Measurements from ENCODE around the gene PDCD11.
"Not testable (repeated sequence)": the region's sequence is repeated elsewhere in the genome, so short reads cannot be mapped to it uniquely, and the experiment has no call there.

PDCD11 gene, protein sequence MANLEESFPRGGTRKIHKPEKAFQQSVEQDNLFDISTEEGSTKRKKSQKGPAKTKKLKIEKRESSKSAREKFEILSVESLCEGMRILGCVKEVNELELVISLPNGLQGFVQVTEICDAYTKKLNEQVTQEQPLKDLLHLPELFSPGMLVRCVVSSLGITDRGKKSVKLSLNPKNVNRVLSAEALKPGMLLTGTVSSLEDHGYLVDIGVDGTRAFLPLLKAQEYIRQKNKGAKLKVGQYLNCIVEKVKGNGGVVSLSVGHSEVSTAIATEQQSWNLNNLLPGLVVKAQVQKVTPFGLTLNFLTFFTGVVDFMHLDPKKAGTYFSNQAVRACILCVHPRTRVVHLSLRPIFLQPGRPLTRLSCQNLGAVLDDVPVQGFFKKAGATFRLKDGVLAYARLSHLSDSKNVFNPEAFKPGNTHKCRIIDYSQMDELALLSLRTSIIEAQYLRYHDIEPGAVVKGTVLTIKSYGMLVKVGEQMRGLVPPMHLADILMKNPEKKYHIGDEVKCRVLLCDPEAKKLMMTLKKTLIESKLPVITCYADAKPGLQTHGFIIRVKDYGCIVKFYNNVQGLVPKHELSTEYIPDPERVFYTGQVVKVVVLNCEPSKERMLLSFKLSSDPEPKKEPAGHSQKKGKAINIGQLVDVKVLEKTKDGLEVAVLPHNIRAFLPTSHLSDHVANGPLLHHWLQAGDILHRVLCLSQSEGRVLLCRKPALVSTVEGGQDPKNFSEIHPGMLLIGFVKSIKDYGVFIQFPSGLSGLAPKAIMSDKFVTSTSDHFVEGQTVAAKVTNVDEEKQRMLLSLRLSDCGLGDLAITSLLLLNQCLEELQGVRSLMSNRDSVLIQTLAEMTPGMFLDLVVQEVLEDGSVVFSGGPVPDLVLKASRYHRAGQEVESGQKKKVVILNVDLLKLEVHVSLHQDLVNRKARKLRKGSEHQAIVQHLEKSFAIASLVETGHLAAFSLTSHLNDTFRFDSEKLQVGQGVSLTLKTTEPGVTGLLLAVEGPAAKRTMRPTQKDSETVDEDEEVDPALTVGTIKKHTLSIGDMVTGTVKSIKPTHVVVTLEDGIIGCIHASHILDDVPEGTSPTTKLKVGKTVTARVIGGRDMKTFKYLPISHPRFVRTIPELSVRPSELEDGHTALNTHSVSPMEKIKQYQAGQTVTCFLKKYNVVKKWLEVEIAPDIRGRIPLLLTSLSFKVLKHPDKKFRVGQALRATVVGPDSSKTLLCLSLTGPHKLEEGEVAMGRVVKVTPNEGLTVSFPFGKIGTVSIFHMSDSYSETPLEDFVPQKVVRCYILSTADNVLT (N-terminal part only)

DNA sequence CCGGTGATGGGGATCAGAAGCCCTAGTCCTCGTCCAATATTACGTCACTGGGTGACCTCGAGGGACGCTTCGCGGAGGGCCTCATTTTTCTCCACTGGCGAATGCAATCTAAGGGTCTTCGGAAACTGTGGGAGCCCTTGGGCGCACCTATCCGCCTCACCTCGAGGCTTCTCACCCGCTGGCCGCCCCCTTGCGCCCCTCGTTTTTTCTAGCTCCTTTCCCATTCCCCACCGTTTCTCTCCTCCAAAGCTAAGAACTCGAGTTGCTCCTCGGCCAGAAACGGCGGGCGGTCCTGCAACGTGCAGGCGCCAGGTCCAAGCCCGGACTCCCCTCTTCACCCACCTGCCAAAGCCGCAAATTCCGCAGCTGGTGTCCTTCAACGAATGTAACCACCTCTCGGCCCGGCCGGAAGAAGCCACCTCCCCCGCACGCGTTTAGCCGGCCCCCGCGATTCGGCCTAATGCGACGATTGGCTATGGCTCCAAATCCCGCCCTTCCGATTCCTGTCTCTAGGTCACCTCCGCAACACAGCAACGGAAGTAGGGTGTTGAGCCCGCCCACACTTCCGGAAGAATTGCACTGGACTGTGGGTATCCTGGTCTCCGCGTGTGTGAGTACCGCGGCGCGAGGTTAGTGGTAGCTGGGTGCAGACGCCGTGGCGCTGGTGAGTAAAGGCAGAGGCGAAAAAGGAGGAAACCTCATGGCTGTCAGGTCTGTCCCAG lies at the start of gene PDCD11, which contains the start of gene ATP5MK:
Gene PDCD11 (plus strand): TSS at position 560 of the 722 bp plus-strand sequence. CDS start 1,801 bp downstream, outside the sequence.
Gene ATP5MK (minus strand): TSS at position 409 of the 722 bp plus-strand sequence. CDS start 4,018 bp downstream, outside the sequence.
- DNase-seq (ENCODE audit: low read depth) = peak; percentile 86

GRCh38 chr10:103350175-103350516 lies 46.3 kb upstream of the PDCD11 start:
- no peak for DNase-seq (ENCODE audit: low read depth)

DNA sequence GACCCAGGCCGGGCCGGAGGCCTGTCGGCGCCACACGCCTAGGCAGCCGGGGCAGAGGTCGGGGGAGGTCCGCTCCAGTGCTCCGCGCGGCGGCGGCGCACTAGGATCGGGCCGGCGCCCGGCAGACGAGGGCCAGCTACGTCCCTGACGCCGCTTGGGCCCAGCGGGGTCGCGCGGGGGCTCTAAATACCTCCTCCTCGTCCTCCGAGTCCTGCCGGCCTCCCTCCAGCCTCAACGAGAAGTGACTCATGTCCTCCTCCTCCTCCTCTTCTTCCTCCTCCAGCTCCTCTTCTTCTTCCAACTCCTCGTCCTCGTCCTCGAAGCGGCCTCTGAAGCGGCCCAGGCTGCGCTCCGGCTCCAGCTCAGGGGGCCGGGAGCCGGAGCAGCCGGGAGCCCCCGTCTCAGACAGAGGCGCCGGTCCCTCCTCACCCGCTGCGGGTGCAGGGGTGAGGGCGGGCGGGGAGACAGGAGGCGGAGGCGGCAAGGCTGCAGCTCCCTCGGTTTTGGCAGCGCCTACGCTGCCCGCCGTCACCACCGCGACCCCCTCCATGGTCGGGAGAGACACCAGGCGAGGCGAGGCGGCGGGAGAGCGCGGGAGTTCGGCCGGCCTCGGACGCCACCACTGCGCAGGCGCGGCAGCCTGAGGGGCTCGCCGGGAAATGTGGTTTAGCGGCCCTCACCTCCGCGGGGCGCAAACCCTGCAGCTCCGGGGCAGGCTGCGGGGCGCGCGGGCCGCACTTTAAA lies 45.7 kb upstream of the PDCD11 start, which contains the start of gene PCGF6:
Gene PCGF6 (minus strand): TSS at position 624 of the 744 bp plus-strand sequence. CDS start 74 bp downstream, at position 550.
- DNase-seq (ENCODE audit: low read depth) = peak; percentile 62

GRCh38 chr10:103353281-103353680 lies 43.1 kb upstream of the PDCD11 start:
- DNase-seq (ENCODE audit: low read depth) = no peak

DNA sequence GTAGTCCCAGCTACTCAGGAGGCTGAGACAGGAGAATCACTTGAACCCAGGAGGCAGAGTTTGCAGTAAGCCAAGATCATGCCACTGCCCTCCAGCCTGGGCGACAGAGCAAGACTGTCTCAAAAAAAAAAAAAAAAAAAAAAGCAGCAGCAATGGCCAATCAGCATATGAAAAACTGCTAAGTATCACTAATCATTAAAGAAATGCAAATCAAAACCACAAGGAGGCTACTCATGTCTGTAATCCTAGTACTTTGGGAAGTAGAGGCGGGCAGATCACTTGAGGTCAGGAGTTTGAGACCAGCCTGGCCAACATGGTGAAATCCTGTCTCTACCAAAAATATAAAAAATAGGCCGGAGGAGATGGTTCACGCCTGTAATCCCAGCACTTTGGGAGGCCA lies 41.9 kb upstream of the PDCD11 start:
- DNase-seq (ENCODE audit: low read depth) = not testable (repeated sequence)

- no peak for DNase-seq (ENCODE audit: low read depth)
Observed at GRCh38 chr10:103355906-103356599, 40.4 kb upstream of the PDCD11 start.

DNA sequence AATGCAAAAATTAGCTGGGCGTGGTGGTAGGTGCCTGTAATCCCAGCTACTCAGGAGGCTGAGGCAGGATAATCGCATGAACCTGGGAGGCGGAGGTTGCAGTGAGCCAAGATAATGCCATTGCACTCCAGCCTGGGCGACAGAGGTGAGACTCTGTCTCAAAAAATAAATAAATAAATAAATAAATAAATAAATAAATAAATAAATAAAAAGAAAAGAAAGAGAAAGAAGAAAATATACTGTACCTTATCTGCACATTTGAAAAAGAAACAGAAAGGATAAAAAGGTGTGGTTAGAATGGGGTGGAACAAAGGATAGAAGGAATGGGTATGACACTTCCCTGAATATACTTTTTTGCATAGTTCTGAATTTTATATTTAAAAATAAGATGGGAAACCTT lies 36.9 kb upstream of the PDCD11 start:
- DNase-seq (ENCODE audit: low read depth) = not testable (repeated sequence)

- DNase-seq (ENCODE audit: low read depth) = not testable (repeated sequence)
Observed at GRCh38 chr10:103360791-103361190, 35.6 kb upstream of the PDCD11 start.

- DNase-seq (ENCODE audit: low read depth) = no peak
Observed at GRCh38 chr10:103367379-103367781, 29.0 kb upstream of the PDCD11 start.

GRCh38 chr10:103367782-103368518 lies 28.5 kb upstream of the PDCD11 start, which contains the start of gene TAF5:
TSS of gene TAF5 (plus strand) at chr10:103367976. CDS start at chr10:103367990, 14 bp downstream.
- DNase-seq (ENCODE audit: low read depth) = peak; percentile 79

GRCh38 chr10:103373544-103373943 lies 22.9 kb upstream of the PDCD11 start:
- DNase-seq (ENCODE audit: low read depth) = no peak

DNA sequence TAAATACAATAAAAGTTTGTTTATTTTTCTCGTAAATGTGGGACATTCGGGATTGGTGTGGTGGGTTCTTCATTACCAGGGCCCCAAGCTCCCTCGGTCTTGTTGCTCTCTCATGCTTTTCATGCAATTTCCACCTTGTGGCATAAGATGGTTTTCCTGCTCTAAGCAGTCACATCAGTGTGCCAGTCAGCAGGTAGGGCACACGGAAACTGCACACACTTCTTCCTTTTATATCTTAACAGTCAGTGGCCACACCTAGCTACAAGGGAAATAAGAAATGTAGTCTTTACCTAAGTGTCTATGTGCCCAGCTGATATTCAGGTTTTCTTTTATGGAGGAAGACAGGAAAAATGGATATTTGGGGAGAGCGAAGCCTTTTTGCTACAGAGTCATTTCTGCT lies 22.2 kb upstream of the PDCD11 start:
- DNase-seq (ENCODE audit: low read depth) = no peak

DNA sequence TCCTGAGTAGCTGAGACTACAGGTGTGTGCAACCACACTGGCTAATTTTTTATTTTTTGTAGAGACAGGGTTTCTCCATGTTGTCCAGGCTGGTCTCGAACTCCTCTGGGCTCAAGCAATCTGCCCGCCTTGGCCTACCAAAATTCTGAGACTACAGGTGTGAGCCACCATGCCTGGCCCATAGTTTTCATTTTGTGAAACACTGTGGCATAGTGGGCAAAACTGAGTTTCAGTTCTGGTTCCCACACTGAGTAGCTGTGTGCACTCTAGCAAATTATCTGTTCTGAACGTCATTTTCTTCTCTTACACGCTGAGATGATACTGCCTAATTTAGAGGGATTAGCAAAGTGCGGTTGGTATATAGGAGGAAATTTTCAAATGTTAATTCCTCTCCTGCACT lies 13.7 kb upstream of the PDCD11 start:
- DNase-seq (ENCODE audit: low read depth) = no peak

- DNase-seq (ENCODE audit: low read depth) = no peak
Observed at GRCh38 chr10:103394180-103394579, 2.2 kb upstream of the PDCD11 start.

DNA sequence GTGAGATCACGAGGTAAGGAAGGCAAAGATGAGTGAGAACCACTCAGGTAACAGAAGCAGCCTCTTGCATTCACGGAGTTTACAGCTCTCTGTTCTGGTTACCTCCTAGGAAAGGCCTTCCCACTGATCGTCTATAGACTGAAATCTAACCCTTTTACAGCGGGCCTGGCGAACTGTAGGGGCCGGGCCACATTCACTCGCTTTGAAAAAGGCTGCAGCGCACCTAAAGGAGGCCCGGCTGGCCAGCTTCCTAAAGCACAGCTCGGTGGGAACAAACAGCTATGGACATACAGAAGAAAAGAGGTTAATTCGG lies 716 bp upstream of the PDCD11 start:
- no peak for DNase-seq (ENCODE audit: low read depth)

DNA sequence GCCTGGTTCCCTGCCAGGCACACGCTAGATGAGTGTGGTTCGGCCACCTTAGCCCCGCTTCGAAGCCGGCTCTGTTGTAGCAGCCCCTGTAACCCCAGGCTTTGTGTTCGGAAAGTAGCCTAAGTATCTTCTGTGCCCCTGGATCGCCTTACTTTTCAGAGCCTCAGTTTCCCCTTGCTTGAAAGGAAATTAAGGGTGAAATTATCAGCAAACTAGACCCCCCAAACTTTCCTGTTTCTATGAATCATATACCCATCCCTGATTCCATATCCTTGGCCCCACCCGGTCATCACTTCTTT lies 312 bp downstream of the PDCD11 start:
- no peak for DNase-seq (ENCODE audit: low read depth)

DNA sequence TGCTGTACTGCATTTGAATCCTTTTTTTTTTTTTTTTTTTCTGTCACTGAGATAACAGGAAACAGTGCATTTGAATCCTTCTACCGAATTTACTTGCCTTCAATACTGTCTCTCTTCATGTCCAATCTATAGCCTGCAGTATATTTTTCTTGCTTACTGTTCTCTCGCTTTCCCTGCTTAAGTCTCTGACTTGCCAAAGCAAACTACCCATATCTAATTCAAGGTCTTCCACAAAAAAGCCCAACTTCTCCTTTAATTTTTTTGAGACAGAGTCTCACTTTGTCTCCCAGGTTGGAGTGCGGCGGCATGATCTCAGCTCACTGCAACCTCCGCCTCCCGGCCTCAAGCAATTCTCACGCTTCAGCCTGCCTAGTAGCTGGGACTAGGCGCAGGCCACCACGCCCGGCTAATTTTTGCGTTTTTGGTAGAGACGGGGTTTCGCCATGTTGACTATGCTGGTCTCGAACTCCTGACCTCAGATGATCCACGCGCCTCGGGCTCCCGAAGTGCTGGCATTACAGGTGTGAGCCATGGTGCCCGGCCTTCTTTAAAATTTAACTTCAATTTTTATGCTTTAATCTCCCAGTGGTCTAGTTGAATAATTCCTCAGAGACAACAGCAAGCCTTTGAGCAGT lies 882 bp downstream of the PDCD11 start:
- no peak for DNase-seq (ENCODE audit: low read depth)

DNA sequence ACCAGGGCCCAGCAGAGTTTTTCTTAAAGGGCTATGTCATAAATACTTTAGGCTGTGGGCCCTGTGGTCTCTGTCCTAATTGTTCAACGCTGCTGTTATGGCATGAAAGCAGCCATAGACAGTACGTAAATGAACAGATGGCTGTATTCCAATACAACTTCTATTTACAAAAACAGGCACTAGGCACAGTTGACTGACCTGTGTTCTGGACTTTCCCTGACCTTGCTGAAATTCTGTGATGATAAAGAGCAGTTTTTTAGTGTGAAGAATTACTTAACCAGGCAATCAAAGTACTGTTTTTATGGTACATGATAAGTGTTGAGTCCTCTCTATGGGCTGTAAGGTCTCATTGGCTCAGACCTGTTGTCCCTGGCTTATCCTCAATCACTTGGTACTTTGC lies 17.1 kb downstream of the PDCD11 start:
- DNase-seq (ENCODE audit: low read depth) = no peak

DNA sequence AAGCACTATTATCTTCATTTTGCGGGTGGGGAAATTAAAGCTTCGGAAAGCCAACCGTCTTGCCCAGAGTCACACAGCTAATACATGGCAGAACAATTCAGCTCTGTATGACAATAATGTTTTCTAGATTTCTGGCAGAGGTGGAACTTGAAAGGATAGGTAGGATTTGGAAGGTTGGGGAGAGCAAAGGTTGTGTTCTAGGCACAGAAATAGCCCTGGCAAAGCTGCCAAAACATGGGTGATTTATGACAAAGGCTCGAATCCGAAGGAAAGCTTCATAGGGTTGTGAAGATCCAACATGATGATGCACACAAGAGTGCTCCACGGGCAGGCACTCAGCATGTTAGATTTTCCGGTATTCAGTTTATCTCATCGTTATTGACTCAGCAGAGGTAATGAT lies 19.2 kb downstream of the PDCD11 start:
- no peak for DNase-seq (ENCODE audit: low read depth)
